Measurements from ENCODE around the gene ZBTB20. TPM values are rescaled to one million over a fixed set of nuclear protein-coding genes. Genes with fewer than 3 reads are reported as not detected.

Gene ZBTB20
- total and polyA plus RNA-seq, 10 of the 15 experiments (the other 5 are each of a cell fraction or from before 2014, with no cell fraction given) = 0.20 to 5.5 (median 2.2) TPM

- no peak overlapping the region for H3K9ac ChIP-seq (ENCODE audit: control insufficient read depth, insufficient read depth, low read length)
- TF ChIP-seq BCL11A (IDR thresholded peaks at IDR 0.05; ENCODE audit: low read depth, low read length) = no peak
- TF ChIP-seq MYC (IDR thresholded peaks at IDR 0.05; ENCODE audit: insufficient read depth, insufficient read length, insufficient replicate concordance, low read length, severe bottlenecking) = no peak
- TF ChIP-seq ZSCAN29 (IDR thresholded peaks at IDR 0.05) = no peak
- no peak for TF ChIP-seq ESRRA (IDR thresholded peaks at IDR 0.05; ENCODE audit: low read length)
- TF ChIP-seq CBX5 (IDR thresholded peaks at IDR 0.05; ENCODE audit: low read depth) = no peak
- TF ChIP-seq SMAD1 (IDR thresholded peaks at IDR 0.05; ENCODE audit: low read depth, partially characterized antibody) = no peak
- TF ChIP-seq SIX5 (IDR thresholded peaks at IDR 0.05; ENCODE audit: low read depth, low read length, severe bottlenecking) = no peak
- TF ChIP-seq ZZZ3 (IDR thresholded peaks at IDR 0.05; ENCODE audit: control insufficient read depth, insufficient read length, low read depth) = no peak
- no peak for TF ChIP-seq ASH2L (IDR thresholded peaks at IDR 0.05; ENCODE audit: borderline replicate concordance, low read depth)
- no peak for TF ChIP-seq SP1 (IDR thresholded peaks at IDR 0.05; ENCODE audit: low read depth, low read length)
- TF ChIP-seq NFYA (IDR thresholded peaks at IDR 0.05; ENCODE audit: borderline replicate concordance, low read depth, low read length) = no peak
- H3K4me3 ChIP-seq = no peak overlapping the region
- H2AFZ ChIP-seq (ENCODE audit: control insufficient read depth, low read depth, low read length) = no peak overlapping the region
- ATAC-seq = no peak
- intact Hi-C loops (cut with micrococcal nuclease; ENCODE audit: unreplicated experiment) = no loop called here
- H3K27me3 ChIP-seq (replicated peaks in 1 of 2; ENCODE audit: control insufficient read depth in 2 of 2, insufficient read depth in 2 of 2, low read length in 1 of 2) = no peaks in the 10 kb centered on the region
- in situ Hi-C loops (cut with MboI) = no loop called here
- H3K27ac ChIP-seq (ENCODE audit: control insufficient read depth, insufficient read depth) = no peak overlapping the region
- H3K9me3 ChIP-seq (replicated peaks; ENCODE audit: control insufficient read depth, insufficient read depth, low read length) = no peaks in the 10 kb centered on the region
- ChIA-PET POLR2A (no interaction called here), RAD21 (ENCODE audit: unreplicated experiment) (no interaction called here), SMC1A (ENCODE audit: uncharacterized antibody, unreplicated experiment) (no interaction called here), CTCF (no interaction called here)
- H3K4me1 ChIP-seq (ENCODE audit: control insufficient read depth, insufficient read depth, low read length) = no peaks in the 10 kb centered on the region
- H3K4me2 ChIP-seq (ENCODE audit: control insufficient read depth, insufficient read depth) = no peak overlapping the region
- BruUV-seq (replicated peaks) = no TSS peak
- no peak for DNase-seq (ENCODE audit: low read depth, low spot score)
- FAIRE-seq = no peak
- H4K20me1 ChIP-seq (ENCODE audit: control insufficient read depth, insufficient read depth) = no peaks in the 10 kb centered on the region
- no peaks in the 10 kb centered on the region for H3K79me2 ChIP-seq (ENCODE audit: control insufficient read depth, insufficient read depth, low read length)
- H3K36me3 ChIP-seq (ENCODE audit: control insufficient read depth in 2 of 2, insufficient read depth in 2 of 2, low read length in 1 of 2) = no peaks in the 10 kb centered on the region
These were observed 350.3 kb downstream of the ZBTB20 start for GRCh38 chr3:114796796-114797195.
